Ovary (tissue), 9 donors: ENCODE measurements around the gene QRSL1. TPM values are rescaled to one million over a fixed set of nuclear protein-coding genes. Genes with fewer than 3 reads are reported as not detected.

Experiments used
- DNase-seq, 5 donors: peaks; one replicate each; pipeline ENCODE4 v3.0.0-alpha.2; 2019 to 2020
- H3K27ac ChIP-seq, 2 donors: fragments of 200-600 bp; one replicate each; pipeline versions ENCODE4 v1.5.1 to v1.8.0; 2019 to 2022
- H3K27me3 ChIP-seq: fragments of 200-600 bp; one replicate; pipeline ENCODE4 v1.8.0; 2022
- H3K36me3 ChIP-seq: fragments of 200-600 bp; sonication (generic); one replicate; pipeline ENCODE4 v1.5.1; 2019
- H3K4me1 ChIP-seq: one replicate; pipeline ENCODE4 v1.8.1; 2013; ENCODE audit warnings: mild to moderate bottlenecking, moderate library complexity; ENCODE audit not compliant: insufficient read depth
- H3K4me3 ChIP-seq: fragments of 200-600 bp; sonication (generic); one replicate; pipeline ENCODE4 v1.5.1; 2017
- H3K9me3 ChIP-seq, 2 donors: fragments of 200-600 bp in 1 of 2; sonication (generic) in 1 of 2; one replicate each; pipeline versions ENCODE4 v1.5.1 to v1.8.1; 2013 to 2019; ENCODE audit warnings: mild to moderate bottlenecking in 1 of 2, moderate library complexity in 1 of 2
- CTCF ChIP-seq, 3 donors: fragments of 450-650 bp in 2 of 3; fragments of 200-600 bp in 1 of 3; IDR thresholded peaks; one replicate each; pipeline versions ENCODE4 v1.5.1 to v1.8.0; 2016 to 2022; ENCODE audit warnings: antibody characterized with exemption in 3 of 3, mild to moderate bottlenecking in 1 of 3
- EP300 ChIP-seq: sonication (generic); formaldehyde crosslinking; IDR thresholded peaks from one replicate; pipeline ENCODE4 v1.6.1; 2017; ENCODE audit warnings: antibody characterized with exemption
- POLR2A ChIP-seq: fragments of 450-650 bp; IDR thresholded peaks from one replicate; pipeline ENCODE4 v1.6.1; 2017; ENCODE audit warnings: antibody characterized with exemption, mild to moderate bottlenecking, moderate library complexity
- WGBS, 3 donors: extraction: QIAGEN DNeasy Blood & Tissue Kit in 1 of 3; methylation state at CpG; one replicate each; pipeline versions ENCODE4 v1.1.5 to v1.1.7; 2013 to 2017; 5-methylcytosine and 5-hydroxymethylcytosine counted together
- intact Hi-C, 4 donors: fragments of 100-400 bp; cut with DNase I; formaldehyde crosslinking; loops; one replicate each; pipeline versions ENCODE4 v1.11.0 to v1.15.1; 2022 to 2023
- polyA plus RNA-seq, 2 donors: library from polyadenylated mRNA; stranded (reverse); fragments of 200-250 nt in 1 of 2; fragments of 350-450 nt in 1 of 2; fragmentation: Illumina TruSeq in 1 of 2; extraction: RNeasy Lipid Tissue Mini Kit (QIAGEN cat#74804) in 1 of 2; gene quantifications; one replicate each; pipeline ENCODE4 v1.2.3, GENCODE V29; 2013 to 2014
- total RNA-seq, 7 donors: library from RNA; depleted of rRNA in 2 of 7; stranded (reverse); fragments of >200 nt in 2 of 7; fragmentation: NEBNext Ultra II Directional in 3 of 7; extraction: Animal tissue kit (Norgen Biotek cat#: 25700) in 3 of 7; gene quantifications; one replicate each; pipeline versions ENCODE4 v1.1.0 to v1.2.4, GENCODE V29; 2016 to 2023
- donor health status: DM: no; HTN: no; CAD: no; lungs with moderate emphysema.
- donor health status: DM: no; HTN: no; CAD: no.
- donor health status: Bipolar disorder and iron deficiency.
- donor health status: DM: yes; HTN: yes; CAD: no.
- donor health status: DM: no; HTN: no; CAD: no.
- donor health status: DM: yes; HTN: yes; CAD: no.

The QRSL1 gene
- total and polyA plus RNA-seq, 9 donors, result 6.4 to 15.7 (median 8.6) TPM

- intact Hi-C loops, result no loop called here
- TF ChIP-seq EP300 (no peak), POLR2A (no peak)
- Histone ChIP-seq H3K9me3 (peaks cover 0 to 3% of the 10 kb centered on the region in 2 donors), H3K4me3 (no peak overlapping the region), H3K36me3 (no peaks in the 10 kb centered on the region), H3K4me1 (no peaks in the 10 kb centered on the region), H3K27ac (no peak overlapping the region), H3K27me3 (no peaks in the 10 kb centered on the region)
- 75 to 79% (median 78%) methylated on average over 6 of the region's 6 CpGs for WGBS, 3 donors
- no peak for DNase-seq
Observed at GRCh38 chr6:106609699-106610098, 19.7 kb upstream of the QRSL1 start.

GRCh38 chr6:106611030-106611429 is 18.3 kb upstream of the QRSL1 start:
- DNase-seq, result no peak
- 94 to 96% (median 94%) methylated on average over 2 of the region's 2 CpGs for WGBS, 3 donors
- Histone ChIP-seq H3K27me3 (no peaks in the 10 kb centered on the region), H3K36me3 (no peaks in the 10 kb centered on the region), H3K9me3 (no peaks in the 10 kb centered on the region), H3K27ac (no peak overlapping the region), H3K4me3 (no peak overlapping the region), H3K4me1 (no peaks in the 10 kb centered on the region)
- TF ChIP-seq EP300 (no peak), CTCF (IDR thresholded peaks at IDR 0.05) (no peak), POLR2A (no peak)
- intact Hi-C loops, result no loop called here

GRCh38 chr6:106612671-106613416 is 16.5 kb upstream of the QRSL1 start:
- H3K27ac ChIP-seq, result no peak overlapping the region
- H3K9me3 ChIP-seq, result no peaks in the 10 kb centered on the region
- H3K36me3 ChIP-seq, result no peaks in the 10 kb centered on the region
- 93 to 95% (median 93%) methylated on average over 9 of the region's 9 CpGs for WGBS, 3 donors
- DNase-seq, result no peak
- no peaks in the 10 kb centered on the region for H3K4me1 ChIP-seq
- H3K27me3 ChIP-seq, result no peaks in the 10 kb centered on the region
- no peak overlapping the region for H3K4me3 ChIP-seq
- intact Hi-C loops, result no loop called here
- TF ChIP-seq EP300 (no peak), POLR2A (no peak), CTCF (IDR thresholded peaks at IDR 0.05) (no peak)

GRCh38 chr6:106613590-106613989 is 15.8 kb upstream of the QRSL1 start:
- Histone ChIP-seq H3K36me3 (no peaks in the 10 kb centered on the region), H3K4me3 (no peak overlapping the region), H3K4me1 (no peaks in the 10 kb centered on the region), H3K9me3 (no peaks in the 10 kb centered on the region), H3K27ac (no peak overlapping the region), H3K27me3 (no peaks in the 10 kb centered on the region)
- WGBS, 3 donors, result 87 to 93% (median 88%) methylated on average over 1 of the region's 1 CpG
- TF ChIP-seq POLR2A (no peak), EP300 (no peak), CTCF (IDR thresholded peaks at IDR 0.05) (no peak)
- intact Hi-C loops, result no loop called here
- DNase-seq, result no peak

- no peak overlapping the region for H3K27ac ChIP-seq
- TF ChIP-seq CTCF (IDR thresholded peaks at IDR 0.05) (no peak), EP300 (no peak), POLR2A (no peak)
- H3K27me3 ChIP-seq, result no peaks in the 10 kb centered on the region
- H3K4me1 ChIP-seq, result no peaks in the 10 kb centered on the region
- H3K4me3 ChIP-seq, result no peak overlapping the region
- intact Hi-C loops, result no loop called here
- H3K9me3 ChIP-seq, result no peaks in the 10 kb centered on the region
- no peak for DNase-seq
- no peaks in the 10 kb centered on the region for H3K36me3 ChIP-seq
- WGBS, 3 donors, result 84 to 87% (median 86%) methylated on average over 1 of the region's 1 CpG
Observed at GRCh38 chr6:106614166-106614565, 15.2 kb upstream of the QRSL1 start.
